Astrocyte of the spinal cord (primary cell): ENCODE results near the gene MLIP.

ENCODE experiments used
- DNase-seq: peaks from one replicate; pipeline ENCODE4 v3.0.0; 2011; ENCODE audit warnings: low read depth, low spot score
- H3K4me3 ChIP-seq: 2 replicates; pipeline ENCODE4 v1.5.1; 2011; ENCODE audit warnings: low read depth, mild to moderate bottlenecking, low read length, moderate library complexity
- in situ Hi-C: cut with HindIII; loops from 2 replicates; pipeline ENCODE4 v1.10.0; 2017; ENCODE audit warnings: low sequenced_read_pairs
- TF ChIP-seq, protein P1 (sequence below): IDR thresholded peaks from 2 replicates; pipeline ENCODE4 v1.5.1; 2012; ENCODE audit warnings: low read depth, mild to moderate bottlenecking, low read length, inconsistent platforms

MLIP gene

GRCh38 chr6:54109586-54109985 is 1.7 kb upstream of the MLIP start:
- no peak for DNase-seq
- TF ChIP-seq, protein P1, sequence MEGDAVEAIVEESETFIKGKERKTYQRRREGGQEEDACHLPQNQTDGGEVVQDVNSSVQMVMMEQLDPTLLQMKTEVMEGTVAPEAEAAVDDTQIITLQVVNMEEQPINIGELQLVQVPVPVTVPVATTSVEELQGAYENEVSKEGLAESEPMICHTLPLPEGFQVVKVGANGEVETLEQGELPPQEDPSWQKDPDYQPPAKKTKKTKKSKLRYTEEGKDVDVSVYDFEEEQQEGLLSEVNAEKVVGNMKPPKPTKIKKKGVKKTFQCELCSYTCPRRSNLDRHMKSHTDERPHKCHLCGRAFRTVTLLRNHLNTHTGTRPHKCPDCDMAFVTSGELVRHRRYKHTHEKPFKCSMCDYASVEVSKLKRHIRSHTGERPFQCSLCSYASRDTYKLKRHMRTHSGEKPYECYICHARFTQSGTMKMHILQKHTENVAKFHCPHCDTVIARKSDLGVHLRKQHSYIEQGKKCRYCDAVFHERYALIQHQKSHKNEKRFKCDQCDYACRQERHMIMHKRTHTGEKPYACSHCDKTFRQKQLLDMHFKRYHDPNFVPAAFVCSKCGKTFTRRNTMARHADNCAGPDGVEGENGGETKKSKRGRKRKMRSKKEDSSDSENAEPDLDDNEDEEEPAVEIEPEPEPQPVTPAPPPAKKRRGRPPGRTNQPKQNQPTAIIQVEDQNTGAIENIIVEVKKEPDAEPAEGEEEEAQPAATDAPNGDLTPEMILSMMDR, result no peak
- in situ Hi-C loops, result no loop called here
- H3K4me3 ChIP-seq, result no peak overlapping the region

- in situ Hi-C loops, result no loop called here
- TF ChIP-seq, protein P1, result no peak
- H3K4me3 ChIP-seq, result no peak overlapping the region
- no peak for DNase-seq
Observed at GRCh38 chr6:54112151-54112650, 958 bp downstream of the MLIP start.

DNA sequence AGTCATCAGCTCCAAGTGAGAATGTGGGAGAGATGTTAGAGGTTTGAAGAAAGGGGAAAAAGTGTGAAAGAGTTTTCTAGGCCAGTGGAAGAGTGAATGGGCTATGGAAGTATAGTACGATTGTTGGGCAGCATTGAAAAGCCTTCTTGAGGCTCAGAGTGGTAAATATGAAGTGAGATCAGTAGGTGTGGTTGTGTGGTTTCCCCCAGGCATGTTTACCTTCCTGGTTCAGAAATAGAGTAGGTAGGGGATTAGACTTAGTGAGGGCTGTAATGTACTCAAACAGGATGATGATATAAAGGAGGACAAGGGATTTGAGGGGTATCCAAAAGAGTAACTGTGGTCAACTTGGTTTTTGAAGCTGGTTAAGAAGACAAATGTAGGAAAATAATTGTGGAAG is 3.7 kb downstream of the MLIP start:
- TF ChIP-seq, protein P1, result no peak
- H3K4me3 ChIP-seq, result no peak overlapping the region
- in situ Hi-C loops, result no loop called here
- no peak for DNase-seq

DNA sequence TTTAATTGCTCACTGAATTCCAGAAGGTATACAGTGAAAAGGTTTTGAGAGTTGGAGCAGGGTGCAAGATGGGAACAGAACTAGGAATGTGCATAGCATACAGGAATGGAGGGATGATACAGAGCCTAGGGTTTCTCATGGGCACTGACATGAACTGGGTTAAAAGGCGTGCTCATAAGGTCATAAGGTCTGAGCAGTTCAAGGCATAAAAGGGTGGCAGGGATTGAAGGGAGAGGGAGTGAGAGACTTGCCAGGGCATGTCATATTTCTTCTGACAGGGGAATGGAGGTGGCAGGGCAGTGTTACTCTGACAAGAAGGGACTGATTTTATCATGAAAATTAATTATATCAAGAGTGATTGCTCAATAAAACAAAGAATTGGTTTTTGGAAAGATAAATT is 4.7 kb downstream of the MLIP start:
- no peak overlapping the region for H3K4me3 ChIP-seq
- in situ Hi-C loops, result no loop called here
- DNase-seq, result no peak
- TF ChIP-seq, protein P1, result no peak

DNA sequence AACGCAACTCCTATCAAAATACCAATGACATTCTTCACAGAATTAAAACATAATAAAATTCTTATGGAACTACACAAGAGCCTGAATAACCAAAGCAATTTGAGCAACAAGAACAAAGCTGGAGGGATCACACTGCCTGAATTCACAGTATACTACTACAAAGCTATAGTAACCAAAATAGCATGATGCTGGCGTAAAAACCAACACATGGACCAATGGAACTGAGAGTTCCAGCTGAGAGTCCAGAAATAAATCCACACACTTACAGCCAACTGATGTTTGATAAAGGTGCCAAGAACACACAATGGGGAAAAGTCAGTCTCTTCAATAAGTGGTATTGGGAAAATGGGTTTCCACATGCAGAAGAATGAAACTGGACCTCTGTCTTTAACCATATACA is 6.9 kb downstream of the MLIP start:
- DNase-seq, result no peak
- in situ Hi-C loops, result no loop called here
- no peak overlapping the region for H3K4me3 ChIP-seq
- TF ChIP-seq, protein P1, result no peak

DNA sequence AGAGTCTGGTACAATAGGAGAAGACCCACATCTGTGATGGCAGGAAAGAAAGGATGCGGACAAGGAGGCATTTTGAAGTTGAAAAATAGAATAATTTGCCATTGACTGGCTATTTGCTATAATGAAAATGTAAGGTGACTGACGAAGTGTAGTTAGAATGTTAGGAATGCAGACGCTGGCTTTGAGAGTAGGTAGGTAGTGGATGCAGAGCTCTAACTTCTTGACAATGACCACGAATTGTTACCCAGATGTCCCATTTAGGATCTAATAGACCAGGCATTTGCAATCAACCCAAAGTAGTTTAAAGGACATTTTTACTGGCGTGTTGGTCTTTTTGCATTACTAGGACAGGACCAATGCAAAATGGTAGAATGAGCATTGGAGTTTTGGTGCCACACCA is 14.2 kb downstream of the MLIP start:
- DNase-seq, result no peak
- TF ChIP-seq, protein P1, result no peak
- H3K4me3 ChIP-seq, result no peak overlapping the region
- in situ Hi-C loops, result no loop called here

- TF ChIP-seq, protein P1, result no peak
- DNase-seq, result no peak
- H3K4me3 ChIP-seq, result no peak overlapping the region
- in situ Hi-C loops, result no loop called here
Observed at GRCh38 chr6:54130179-54130578, 18.9 kb downstream of the MLIP start.
